Measurements from ENCODE around the gene SPCS2. TPM values are rescaled to one million over a fixed set of nuclear protein-coding genes. Genes with fewer than 3 reads are reported as not detected.

Gene SPCS2
- total RNA-seq (ENCODE audit: unreplicated experiment) = 112 TPM
- long read RNA-seq, partial matches to known transcripts = 0 of 7 reads
- long read RNA-seq, other reads (novel, unspliced or antisense) = 4 of 7 reads

GRCh38 chr11:74948898-74949752, at the start of gene SPCS2, which contains the start of gene XRRA1:
Gene SPCS2 (plus strand): TSS chr11:74949266. CDS start chr11:74949286, 20 bp downstream.
Gene XRRA1 (minus strand): TSS chr11:74949091. CDS start chr11:74940878, 8,213 bp downstream.
- no peaks in the 10 kb centered on the region for H3K36me3 Mint-ChIP-seq (ENCODE audit: unreplicated experiment)
- H3K4me3 Mint-ChIP-seq (ENCODE audit: unreplicated experiment) = peak within 1 kb of the TSS; percentile 99
- TF ChIP-seq CTCF (IDR thresholded peaks at IDR 0.05; ENCODE audit: partially characterized antibody, unreplicated experiment) = no peak
- H3K27ac Mint-ChIP-seq (ENCODE audit: unreplicated experiment) = peak within 1 kb of the TSS; percentile 98
- peaks cover 9% of the 10 kb centered on the region for H3K27me3 Mint-ChIP-seq (ENCODE audit: unreplicated experiment)
- peak; percentile 99 for DNase-seq
- H3K9me3 Mint-ChIP-seq (ENCODE audit: unreplicated experiment) = peaks cover 4% of the 10 kb centered on the region
- H3K4me1 Mint-ChIP-seq (ENCODE audit: low read depth, unreplicated experiment) = peaks cover 10% of the 10 kb centered on the region

- H3K4me1 Mint-ChIP-seq (ENCODE audit: low read depth, unreplicated experiment) = no peaks in the 10 kb centered on the region
- H3K36me3 Mint-ChIP-seq (ENCODE audit: unreplicated experiment) = peaks cover 6% of the 10 kb centered on the region
- no peak overlapping the region for H3K27ac Mint-ChIP-seq (ENCODE audit: unreplicated experiment)
- no peaks in the 10 kb centered on the region for H3K27me3 Mint-ChIP-seq (ENCODE audit: unreplicated experiment)
- peaks cover 4% of the 10 kb centered on the region for H3K9me3 Mint-ChIP-seq (ENCODE audit: unreplicated experiment)
- no peak for TF ChIP-seq CTCF (IDR thresholded peaks at IDR 0.05; ENCODE audit: partially characterized antibody, unreplicated experiment)
- H3K4me3 Mint-ChIP-seq (ENCODE audit: unreplicated experiment) = no peak overlapping the region
- DNase-seq = no peak
Observed at GRCh38 chr11:74902342-74902741, 46.7 kb upstream of the SPCS2 start.

GRCh38 chr11:74905326-74905725, 43.7 kb upstream of the SPCS2 start:
- Mint-ChIP-seq H3K27ac (ENCODE audit: unreplicated experiment) (no peak overlapping the region), H3K36me3 (ENCODE audit: unreplicated experiment) (no peaks in the 10 kb centered on the region), H3K4me3 (ENCODE audit: unreplicated experiment) (no peak overlapping the region), H3K4me1 (ENCODE audit: low read depth, unreplicated experiment) (no peaks in the 10 kb centered on the region), H3K9me3 (ENCODE audit: unreplicated experiment) (peaks cover 2% of the 10 kb centered on the region), H3K27me3 (ENCODE audit: unreplicated experiment) (no peaks in the 10 kb centered on the region)
- TF ChIP-seq CTCF (IDR thresholded peaks at IDR 0.05; ENCODE audit: partially characterized antibody, unreplicated experiment) = no peak
- no peak for DNase-seq

GRCh38 chr11:74909385-74909784, 39.7 kb upstream of the SPCS2 start:
- Mint-ChIP-seq H3K27ac (ENCODE audit: unreplicated experiment) (no peak overlapping the region), H3K9me3 (ENCODE audit: unreplicated experiment) (no peaks in the 10 kb centered on the region), H3K36me3 (ENCODE audit: unreplicated experiment) (no peaks in the 10 kb centered on the region), H3K4me1 (ENCODE audit: low read depth, unreplicated experiment) (no peaks in the 10 kb centered on the region), H3K4me3 (ENCODE audit: unreplicated experiment) (no peak overlapping the region), H3K27me3 (ENCODE audit: unreplicated experiment) (no peaks in the 10 kb centered on the region)
- no peak for TF ChIP-seq CTCF (IDR thresholded peaks at IDR 0.05; ENCODE audit: partially characterized antibody, unreplicated experiment)
- no peak for DNase-seq

GRCh38 chr11:74909812-74910211, 39.3 kb upstream of the SPCS2 start:
- Mint-ChIP-seq H3K9me3 (ENCODE audit: unreplicated experiment) (no peaks in the 10 kb centered on the region), H3K27me3 (ENCODE audit: unreplicated experiment) (no peaks in the 10 kb centered on the region), H3K36me3 (ENCODE audit: unreplicated experiment) (no peaks in the 10 kb centered on the region), H3K27ac (ENCODE audit: unreplicated experiment) (no peak overlapping the region), H3K4me1 (ENCODE audit: low read depth, unreplicated experiment) (no peaks in the 10 kb centered on the region), H3K4me3 (ENCODE audit: unreplicated experiment) (no peak overlapping the region)
- TF ChIP-seq CTCF (IDR thresholded peaks at IDR 0.05; ENCODE audit: partially characterized antibody, unreplicated experiment) = no peak
- DNase-seq = no peak

All from glutamatergic neuron (in vitro differentiated cells).